GM21381 (cell line): ENCODE results near the gene TIMP1.
"Not testable (repeated sequence)": the region's sequence is repeated elsewhere in the genome, so short reads cannot be mapped to it uniquely, and the experiment has no call there.

Experiments used
- ATAC-seq: cut with Tn5 transposase; IDR thresholded peaks from one replicate; pipeline ENCODE4 v1.9.1; 2021; ENCODE audit warnings: mild to moderate bottlenecking, moderate library complexity; ENCODE audit not compliant: unreplicated experiment

Gene TIMP1

DNA sequence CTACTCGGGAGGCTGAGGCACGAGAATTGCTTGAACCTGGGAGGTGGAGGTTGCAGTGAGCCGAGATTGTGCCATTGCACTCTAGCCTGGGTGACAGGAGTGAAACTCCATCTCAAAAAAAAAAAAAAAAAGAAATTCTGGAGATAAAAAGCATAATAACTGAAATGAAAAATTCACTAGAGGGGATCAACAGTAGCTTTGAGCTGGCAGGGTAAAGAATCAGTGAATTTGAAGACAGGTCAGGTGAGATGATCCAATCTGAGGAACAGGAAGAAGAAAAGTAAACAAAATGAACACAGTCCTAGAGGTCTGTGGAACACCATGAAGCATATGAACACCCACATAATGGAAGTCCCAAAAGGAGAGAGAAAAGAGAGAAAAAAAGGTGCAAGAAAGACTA, 15.0 kb downstream of the TIMP1 start:
- no peak for ATAC-seq

DNA sequence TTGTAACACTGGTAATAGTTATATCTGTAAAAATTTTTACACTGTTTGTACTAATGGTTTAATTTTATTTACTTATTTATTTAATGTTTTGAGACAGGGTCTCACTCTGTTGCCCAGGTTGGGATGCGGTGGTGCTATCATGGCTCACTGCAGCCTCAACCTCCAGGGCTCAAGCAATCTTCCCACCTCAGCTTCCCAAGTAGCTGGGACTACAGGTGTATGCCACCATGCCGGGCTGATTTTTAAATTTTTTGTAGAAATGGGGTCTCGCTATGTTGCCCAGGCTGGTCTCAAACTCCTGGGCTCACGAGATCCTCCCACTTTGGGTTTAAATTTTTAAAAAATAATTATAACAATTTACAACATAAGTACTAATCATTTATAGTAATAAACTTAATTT, 20.9 kb downstream of the TIMP1 start:
- ATAC-seq: not testable (repeated sequence)

GRCh38 chrX:47605024-47605423, 22.8 kb downstream of the TIMP1 start:
- no peak for ATAC-seq

DNA sequence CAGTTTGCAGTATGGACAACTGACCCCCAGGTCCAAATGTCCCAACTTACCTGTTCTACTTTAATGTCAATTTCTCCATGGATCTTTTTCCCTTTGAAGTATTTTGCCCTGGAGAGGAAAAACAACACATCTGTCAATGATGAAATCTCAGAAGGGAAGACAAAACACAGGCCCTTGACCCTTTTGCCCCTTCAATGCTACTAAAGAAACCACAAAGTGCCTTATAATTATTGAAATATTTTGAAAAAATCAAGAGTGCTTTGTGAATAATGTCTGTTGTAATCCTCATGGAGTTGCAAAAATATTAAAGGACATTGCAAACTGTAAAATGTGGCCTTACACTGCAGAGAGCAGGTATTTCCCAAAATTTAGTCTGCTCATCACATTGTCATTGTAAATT, 24.9 kb downstream of the TIMP1 start:
- no peak for ATAC-seq

DNA sequence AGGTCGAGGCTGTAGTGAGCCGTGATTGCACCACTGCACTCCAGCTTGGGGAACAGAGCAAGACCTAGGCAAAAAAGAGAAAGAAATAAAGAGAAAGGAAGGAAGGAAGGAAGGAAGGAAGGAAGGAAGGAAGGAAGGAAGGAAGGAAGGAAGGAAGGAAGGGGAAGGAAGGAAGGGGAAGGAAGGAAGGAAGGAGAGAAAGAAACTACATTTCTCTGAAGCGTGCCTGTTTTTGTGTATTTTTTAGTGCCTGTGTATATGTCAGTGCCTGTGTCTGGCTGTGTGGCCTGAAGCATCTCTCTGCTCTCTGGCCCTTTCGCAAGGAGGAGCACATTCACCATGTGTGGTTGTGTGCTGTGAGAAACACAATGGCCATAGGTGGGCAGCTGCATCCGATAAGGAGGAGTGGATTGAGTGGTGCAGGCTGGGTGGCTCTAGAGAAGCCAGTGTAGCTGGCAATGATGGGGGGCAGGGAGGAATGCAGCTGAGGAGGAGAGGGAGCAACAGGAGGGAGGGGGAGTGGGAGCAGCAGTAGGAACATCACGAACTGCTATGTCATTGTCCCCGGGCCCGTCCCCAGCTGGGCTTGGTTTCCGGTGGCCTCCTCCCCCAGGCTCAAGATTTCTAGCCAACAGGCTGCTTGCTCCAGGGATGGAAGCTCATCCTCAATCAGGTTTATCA, 26.0 kb downstream of the TIMP1 start:
- ATAC-seq: no peak

DNA sequence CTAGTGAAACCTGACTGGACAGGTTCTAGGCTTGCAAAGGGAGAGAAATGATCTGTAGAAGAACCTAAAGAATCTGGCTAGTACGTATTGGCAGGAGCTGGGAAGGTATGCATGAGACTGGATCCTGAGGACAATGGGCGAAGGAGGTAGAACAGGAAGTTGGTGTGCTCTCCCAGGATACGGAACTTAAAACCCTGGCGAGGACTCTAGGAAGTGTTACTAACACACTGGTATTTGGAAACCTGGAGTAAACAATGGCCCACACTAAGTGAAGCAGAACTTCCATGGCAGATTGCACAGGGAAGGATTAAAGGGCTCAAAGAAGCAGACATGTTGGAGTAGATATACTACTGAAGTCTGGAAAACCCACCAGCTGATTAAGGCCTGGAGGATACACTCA, 28.3 kb downstream of the TIMP1 start:
- ATAC-seq: no peak

DNA sequence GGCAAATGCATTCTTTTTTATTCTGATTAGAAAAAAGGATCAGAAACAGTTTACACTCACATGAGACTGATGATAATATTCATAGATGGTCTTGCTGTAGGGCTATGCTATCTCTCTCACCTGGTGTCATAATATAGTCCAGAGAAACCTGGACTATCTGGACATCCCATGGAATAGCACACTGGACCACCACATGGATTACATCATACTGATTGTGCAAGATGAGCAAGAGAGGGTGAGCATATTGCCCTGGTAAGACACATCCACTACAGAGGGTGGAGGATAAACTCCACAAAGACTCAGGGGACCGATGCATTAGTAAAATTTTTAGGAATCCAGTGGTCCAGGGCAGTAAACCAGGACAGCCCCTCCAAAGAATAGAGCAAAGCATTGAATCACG, 29.3 kb downstream of the TIMP1 start:
- no peak for ATAC-seq

DNA sequence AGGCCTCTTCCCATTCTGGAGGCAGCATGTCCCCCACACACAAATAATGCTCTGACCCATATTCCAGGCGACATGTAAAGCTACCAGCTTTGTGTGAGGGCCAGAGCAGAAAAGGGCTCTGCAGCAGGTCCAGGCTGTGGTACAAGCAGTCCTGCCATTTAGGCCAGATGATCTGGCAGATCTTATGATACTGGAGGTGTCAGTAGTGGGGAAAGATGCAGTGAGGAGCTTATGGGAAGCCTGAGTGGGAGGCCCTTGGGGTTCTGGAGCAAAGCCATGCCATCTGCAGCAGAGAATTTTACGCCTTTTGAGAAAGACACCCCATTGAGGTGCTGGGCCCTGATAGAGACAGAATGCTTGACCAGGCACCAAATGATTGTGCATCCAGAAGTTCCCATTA, 29.7 kb downstream of the TIMP1 start:
- ATAC-seq: no peak

DNA sequence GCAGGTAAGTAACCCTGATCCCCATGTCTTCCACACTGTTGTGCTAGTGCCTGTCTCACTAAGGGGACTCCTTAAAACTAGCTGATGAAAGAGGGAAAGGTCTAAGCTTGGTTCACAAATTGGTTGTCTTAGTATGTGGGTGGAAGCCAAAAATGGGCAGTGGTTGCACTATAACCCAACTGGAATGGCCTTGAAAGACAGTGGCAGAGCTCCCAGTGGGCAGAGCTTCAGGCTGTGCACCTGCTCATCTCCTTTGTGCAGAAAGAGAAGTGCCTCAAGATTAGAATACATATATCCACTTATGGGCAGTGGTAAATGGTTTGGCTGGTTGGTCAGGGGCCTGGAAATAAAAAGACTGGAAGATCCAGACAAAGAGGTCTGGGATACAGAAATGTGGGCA, 30.2 kb downstream of the TIMP1 start:
- ATAC-seq: no peak

GRCh38 chrX:47613082-47613481, 30.8 kb downstream of the TIMP1 start:
- no peak for ATAC-seq

GRCh38 chrX:47614618-47615017, 32.4 kb downstream of the TIMP1 start:
- no peak for ATAC-seq

- no peak for ATAC-seq
Measured at GRCh38 chrX:47618923-47619485, 36.8 kb downstream of the TIMP1 start.

DNA sequence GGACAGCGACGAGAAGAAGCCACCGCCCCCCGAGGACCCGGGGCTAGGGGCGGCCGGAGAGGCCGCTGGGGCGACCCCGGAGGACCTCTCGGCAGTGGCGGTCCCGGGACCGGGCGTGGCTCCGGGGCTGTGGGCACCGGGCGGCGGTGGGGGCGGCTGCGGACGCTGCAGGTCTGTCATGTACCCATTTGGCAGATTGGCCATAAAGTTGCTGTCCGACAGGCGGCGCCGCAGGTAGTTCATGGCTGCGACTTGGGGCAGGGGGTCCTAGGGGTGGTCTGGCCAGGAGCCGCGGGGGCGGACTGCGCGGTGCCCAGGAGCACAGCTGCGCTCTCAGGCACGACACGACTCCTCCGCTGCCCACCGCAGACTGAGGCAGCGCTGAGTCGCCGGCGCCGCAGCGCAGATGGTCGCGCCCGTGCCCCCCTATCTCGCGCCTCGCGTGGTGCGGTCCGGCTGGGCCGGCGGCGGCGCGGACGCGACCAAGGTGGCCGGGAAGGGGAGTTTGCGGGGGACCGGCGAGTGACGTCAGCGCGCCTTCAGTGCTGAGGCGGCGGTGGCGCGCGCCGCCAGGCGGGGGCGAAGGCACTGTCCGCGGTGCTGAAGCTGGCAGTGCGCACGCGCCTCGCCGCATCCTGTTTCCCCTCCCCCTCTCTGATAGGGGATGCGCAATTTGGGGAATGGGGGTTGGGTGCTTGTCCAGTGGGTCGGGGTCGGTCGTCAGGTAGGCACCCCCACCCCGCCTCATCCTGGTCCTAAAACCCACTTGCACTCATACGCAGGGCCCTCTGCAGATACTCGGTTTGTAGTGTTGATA, 37.5 kb downstream of the TIMP1 start, which contains the start of gene SYN1:
TSS of gene SYN1 (minus strand) at position 372 of the 817 bp plus-strand sequence. CDS start at position 243, 129 bp downstream.
- ATAC-seq: peak; percentile 83

DNA sequence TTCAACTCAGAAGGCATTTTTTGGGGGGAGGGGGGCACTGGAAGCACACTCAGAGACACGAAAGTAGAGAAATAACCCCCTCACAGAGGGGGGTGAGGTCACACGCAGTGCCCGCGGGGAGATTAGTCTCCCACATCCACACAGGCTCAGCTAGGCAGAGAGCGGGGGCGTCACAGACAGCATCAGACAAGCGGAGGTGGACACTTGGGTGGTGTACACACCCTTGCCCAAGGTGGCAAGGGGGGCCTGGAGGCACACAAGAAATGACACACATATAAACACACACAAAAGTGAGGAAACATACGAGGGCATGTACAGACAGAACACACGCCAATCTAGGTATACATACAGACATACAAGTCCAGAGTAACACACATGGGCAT, 38.1 kb downstream of the TIMP1 start:
- ATAC-seq: no peak

DNA sequence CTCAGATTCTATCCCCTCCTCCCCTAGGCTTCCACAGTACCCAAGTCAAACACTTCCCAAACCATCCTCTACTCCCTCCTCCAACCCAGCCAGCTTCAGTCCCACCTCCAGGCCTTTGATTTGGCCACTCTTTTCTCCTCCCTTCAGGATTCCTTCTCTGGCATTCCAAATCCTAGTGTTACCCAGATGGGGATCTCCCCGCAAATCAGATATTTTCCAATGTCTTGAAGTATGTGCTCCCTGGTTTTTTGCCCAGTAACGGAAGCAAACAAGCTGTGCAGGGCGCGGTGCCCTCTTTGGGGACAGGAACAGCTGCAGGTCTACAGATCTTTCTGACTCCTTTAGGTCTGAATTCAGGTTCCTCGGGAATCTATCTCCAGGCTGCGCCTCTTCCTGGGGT, 39.6 kb downstream of the TIMP1 start:
- no peak for ATAC-seq

DNA sequence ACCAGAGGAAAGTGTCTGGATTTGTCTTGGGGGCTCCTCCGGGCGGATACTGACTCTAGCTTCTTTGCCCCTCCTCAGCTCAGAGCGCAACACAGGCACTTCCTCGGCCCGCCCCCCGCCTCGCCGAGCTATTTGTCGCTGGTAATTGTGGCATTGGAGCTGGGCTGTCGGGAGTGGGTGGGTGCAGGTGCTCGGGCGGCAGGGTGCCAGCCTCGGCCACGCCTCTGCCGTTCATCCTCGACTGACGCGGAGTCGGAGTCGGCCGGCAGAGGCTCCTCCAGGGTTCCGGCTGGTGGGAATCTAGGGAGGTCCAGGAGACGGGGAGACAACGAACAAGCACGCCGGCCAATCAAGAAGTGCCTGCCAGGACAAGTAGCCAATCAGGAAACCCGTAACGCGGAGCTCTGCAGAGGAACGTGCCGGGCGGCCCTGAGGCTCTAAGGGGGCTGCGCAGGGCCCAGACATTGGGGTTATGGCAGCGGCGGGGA, 41.3 kb downstream of the TIMP1 start:
- ATAC-seq: no peak

GRCh38 chrX:47625365-47625764, 43.1 kb downstream of the TIMP1 start:
- no peak for ATAC-seq

DNA sequence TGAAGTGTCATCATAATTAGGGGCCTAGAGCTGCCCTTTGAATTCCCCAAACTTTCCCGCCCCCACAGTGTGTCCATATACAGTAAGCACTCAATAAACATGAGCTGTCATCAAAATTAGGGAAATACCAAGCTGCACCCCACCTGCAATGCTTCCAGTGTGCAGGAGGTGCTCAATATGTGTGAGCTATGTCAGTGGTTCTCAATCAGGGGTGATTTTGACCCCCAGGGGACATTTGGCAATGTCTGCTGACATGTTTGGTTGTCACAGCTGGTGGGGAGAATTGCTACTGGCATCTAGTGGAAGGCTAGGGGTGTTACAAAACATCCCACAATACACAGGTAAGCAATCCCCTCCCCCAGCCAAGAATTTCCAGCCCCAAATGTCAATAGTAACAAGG, 46.7 kb downstream of the TIMP1 start:
- no peak for ATAC-seq

- ATAC-seq: no peak
Measured at GRCh38 chrX:47629419-47630200, 47.4 kb downstream of the TIMP1 start, which contains the start of gene CFP. Gene CFP, minus strand, starts transcription at chrX:47629930. Its CDS starts 86 bp downstream, at chrX:47629844.

- no peak for ATAC-seq
Measured at GRCh38 chrX:47631676-47632075, 49.4 kb downstream of the TIMP1 start.

- ATAC-seq: no peak
Measured at GRCh38 chrX:47632666-47633065, 50.4 kb downstream of the TIMP1 start.
